DOHH2 (cell line): ENCODE results near the gene ATG16L1.

Experiments used
- EZH2phosphoT487 ChIP-seq: fragments of 200-600 bp; sonication (generic); IDR thresholded peaks from 2 replicates; pipeline ENCODE4 v1.6.1; 2017; ENCODE audit warnings: borderline replicate concordance, mild to moderate bottlenecking, antibody characterized with exemption, low read length, moderate library complexity, mixed read lengths
- TF ChIP-seq, protein P1 (sequence below): fragments of 200-600 bp; sonication (generic); IDR thresholded peaks from one replicate; pipeline ENCODE4 v1.5.1; 2014; ENCODE audit warnings: antibody characterized with exemption, mild to moderate bottlenecking, low read depth, low read length; ENCODE audit not compliant: poor library complexity, severe bottlenecking

DNA sequence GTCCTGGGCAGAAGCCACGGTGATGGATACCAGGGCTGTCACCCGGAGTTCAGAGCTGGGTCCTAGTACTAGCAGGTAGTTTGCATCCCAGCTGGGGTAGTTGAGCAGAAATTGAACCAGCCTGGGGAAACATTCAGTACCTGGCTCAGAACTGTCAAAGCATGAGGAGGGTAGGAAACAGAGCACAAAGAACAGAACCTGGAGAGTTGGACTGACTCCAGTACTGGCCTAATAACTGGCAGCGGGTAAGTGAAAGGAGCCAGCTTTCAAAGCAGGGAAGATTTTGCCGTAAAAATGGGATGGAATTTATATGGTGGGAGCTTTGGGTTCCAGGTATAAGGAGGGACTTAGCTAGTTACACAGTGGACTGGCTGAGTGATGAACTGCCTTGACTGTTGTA, 23.8 kb downstream of the ATG16L1 start:
- TF ChIP-seq, protein P1, sequence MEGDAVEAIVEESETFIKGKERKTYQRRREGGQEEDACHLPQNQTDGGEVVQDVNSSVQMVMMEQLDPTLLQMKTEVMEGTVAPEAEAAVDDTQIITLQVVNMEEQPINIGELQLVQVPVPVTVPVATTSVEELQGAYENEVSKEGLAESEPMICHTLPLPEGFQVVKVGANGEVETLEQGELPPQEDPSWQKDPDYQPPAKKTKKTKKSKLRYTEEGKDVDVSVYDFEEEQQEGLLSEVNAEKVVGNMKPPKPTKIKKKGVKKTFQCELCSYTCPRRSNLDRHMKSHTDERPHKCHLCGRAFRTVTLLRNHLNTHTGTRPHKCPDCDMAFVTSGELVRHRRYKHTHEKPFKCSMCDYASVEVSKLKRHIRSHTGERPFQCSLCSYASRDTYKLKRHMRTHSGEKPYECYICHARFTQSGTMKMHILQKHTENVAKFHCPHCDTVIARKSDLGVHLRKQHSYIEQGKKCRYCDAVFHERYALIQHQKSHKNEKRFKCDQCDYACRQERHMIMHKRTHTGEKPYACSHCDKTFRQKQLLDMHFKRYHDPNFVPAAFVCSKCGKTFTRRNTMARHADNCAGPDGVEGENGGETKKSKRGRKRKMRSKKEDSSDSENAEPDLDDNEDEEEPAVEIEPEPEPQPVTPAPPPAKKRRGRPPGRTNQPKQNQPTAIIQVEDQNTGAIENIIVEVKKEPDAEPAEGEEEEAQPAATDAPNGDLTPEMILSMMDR: no peak
- TF ChIP-seq EZH2phosphoT487: no peak
